ENCODE results near the gene ZSCAN16. TPM values are rescaled to one million over a fixed set of nuclear protein-coding genes. Genes with fewer than 3 reads are reported as not detected.
"Not testable (repeated sequence)": the region's sequence is repeated elsewhere in the genome, so short reads cannot be mapped to it uniquely, and the experiment has no call there.

Gene ZSCAN16
- 1 to 10 TPM; 2.4 to 7.6 (median 4.2) TPM for total RNA-seq

- Histone ChIP-seq H3K4me1 (peaks cover 16% of the 10 kb centered on the region), H3K27ac (peak within 1 kb of the TSS; percentile 42), H3K9me3 (no peaks in the 10 kb centered on the region), H3K4me3 (peak within 1 kb of the TSS; percentile 61), H3K27me3 (no peaks in the 10 kb centered on the region), H3K36me3 (peaks cover 32% of the 10 kb centered on the region)
- TF ChIP-seq POLR2A (IDR thresholded peaks at IDR 0.05) (peak in 1 of 2 donors; percentile 23), CTCF (IDR thresholded peaks at IDR 0.05) (no peak)
- DNase-seq (ENCODE audit: low spot score in 2 of 2): peak; percentile 86 to 87
- WGBS: under 1% methylated on average over 24 of the region's 28 CpGs
These were observed at the start of gene ZSCAN16 for GRCh38 chr6:28124350-28124970. Gene ZSCAN16, plus strand, starts transcription at chr6:28124609. Its CDS starts 835 bp downstream, at chr6:28125444.

GRCh38 chr6:28078050-28078449 is 46.4 kb upstream of the ZSCAN16 start:
- Histone ChIP-seq H3K9me3 (no peaks in the 10 kb centered on the region), H3K36me3 (no peaks in the 10 kb centered on the region), H3K4me3 (no peak overlapping the region), H3K4me1 (peaks cover 7% of the 10 kb centered on the region), H3K27ac (no peak overlapping the region), H3K27me3 (no peaks in the 10 kb centered on the region)
- no peak for TF ChIP-seq POLR2AphosphoS5 (IDR thresholded peaks at IDR 0.05)
- no peak for TF ChIP-seq POLR2A (IDR thresholded peaks at IDR 0.05)
- TF ChIP-seq EP300 (IDR thresholded peaks at IDR 0.05): no peak
- TF ChIP-seq CTCF (IDR thresholded peaks at IDR 0.05): no peak
- no peak for DNase-seq (ENCODE audit: low spot score in 2 of 2)

GRCh38 chr6:28078836-28079235 is 45.6 kb upstream of the ZSCAN16 start:
- no peak overlapping the region for H3K4me3 ChIP-seq
- H3K27me3 ChIP-seq: no peaks in the 10 kb centered on the region
- no peak for DNase-seq (ENCODE audit: low spot score in 2 of 2)
- H3K27ac ChIP-seq: no peak overlapping the region
- H3K9me3 ChIP-seq: no peaks in the 10 kb centered on the region
- H3K4me1 ChIP-seq: peaks cover 7% of the 10 kb centered on the region
- WGBS: 88% methylated on average over 6 of the region's 6 CpGs
- no peaks in the 10 kb centered on the region for H3K36me3 ChIP-seq
- TF ChIP-seq POLR2A (IDR thresholded peaks at IDR 0.05) (no peak), CTCF (IDR thresholded peaks at IDR 0.05) (no peak), EP300 (IDR thresholded peaks at IDR 0.05) (no peak), POLR2AphosphoS5 (IDR thresholded peaks at IDR 0.05) (no peak)

DNA sequence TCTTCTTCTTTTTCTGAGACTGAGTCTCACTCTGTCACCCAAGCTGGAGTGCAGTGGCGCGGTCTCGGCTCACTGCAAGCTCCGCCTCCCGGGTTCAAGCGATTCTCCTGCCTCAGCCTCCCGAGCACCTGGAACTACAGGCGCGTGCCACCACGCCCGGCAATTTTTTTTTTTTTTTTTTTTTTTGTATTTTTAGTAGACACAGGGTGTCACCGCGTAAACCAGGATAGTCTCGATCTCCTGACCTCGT is 44.1 kb upstream of the ZSCAN16 start, which contains the start of gene ZNF165:
Gene ZNF165, plus strand, starts transcription at position 188 of the 250 bp plus-strand sequence. CDS start 4,913 bp downstream, outside the sequence.
- DNase-seq (ENCODE audit: low spot score in 2 of 2); H3K4me1 ChIP-seq; H3K36me3 ChIP-seq; H3K27me3 ChIP-seq; H3K9me3 ChIP-seq: not testable (repeated sequence)
- Histone ChIP-seq H3K27ac (peak within 1 kb of the TSS; percentile 82), H3K4me3 (peak within 1 kb of the TSS; percentile 88)
- WGBS: 0% methylated on average over 15 of the region's 15 CpGs

GRCh38 chr6:28080631-28081485 is 43.6 kb upstream of the ZSCAN16 start:
- under 1% methylated on average over 23 of the region's 46 CpGs for WGBS
- Histone ChIP-seq H3K36me3 (peaks cover under 1% of the 10 kb centered on the region), H3K27ac (peak overlapping the region; percentile 82), H3K27me3 (no peaks in the 10 kb centered on the region), H3K9me3 (no peaks in the 10 kb centered on the region), H3K4me1 (peaks cover 7% of the 10 kb centered on the region), H3K4me3 (peak overlapping the region; percentile 88)
- TF ChIP-seq POLR2A (IDR thresholded peaks at IDR 0.05) (no peak), EP300 (IDR thresholded peaks at IDR 0.05) (no peak), CTCF (IDR thresholded peaks at IDR 0.05) (no peak), POLR2AphosphoS5 (IDR thresholded peaks at IDR 0.05) (peak in 1 of 3 donors; percentile 97)
- peak; percentile 95 to 96 for DNase-seq (ENCODE audit: low spot score in 2 of 2)

Data from suprapubic skin (tissue), 4 donors.